ENCODE results near the gene GRPR. TPM values are rescaled to one million over a fixed set of nuclear protein-coding genes. Genes with fewer than 3 reads are reported as not detected.
"Not testable (repeated sequence)": the region's sequence is repeated elsewhere in the genome, so short reads cannot be mapped to it uniquely, and the experiment has no call there.

Gene GRPR
- total RNA-seq, 1 donor from 2014 or later = 0.39 TPM

- DNase-seq = no peak
Observed at GRCh38 chrX:16137416-16138107, 14.2 kb downstream of the GRPR start.

GRCh38 chrX:16138108-16138427 lies 14.7 kb downstream of the GRPR start:
- no peak for DNase-seq

GRCh38 chrX:16140448-16140847 lies 17.1 kb downstream of the GRPR start:
- no peak for DNase-seq

GRCh38 chrX:16140983-16141382 lies 17.6 kb downstream of the GRPR start:
- DNase-seq = no peak

GRCh38 chrX:16141422-16142245 lies 18.3 kb downstream of the GRPR start:
- DNase-seq = no peak

- DNase-seq = no peak
Observed at GRCh38 chrX:16142246-16142558, 18.8 kb downstream of the GRPR start.

GRCh38 chrX:16143968-16144367 lies 20.6 kb downstream of the GRPR start:
- DNase-seq = no peak

GRCh38 chrX:16144420-16144819 lies 21.1 kb downstream of the GRPR start:
- DNase-seq = no peak

- DNase-seq = not testable (repeated sequence)
Observed at GRCh38 chrX:16145093-16145492, 21.7 kb downstream of the GRPR start.

GRCh38 chrX:16145656-16146055 lies 22.3 kb downstream of the GRPR start:
- DNase-seq = no peak

- DNase-seq = no peak
Observed at GRCh38 chrX:16148896-16149295, 25.5 kb downstream of the GRPR start.

- DNase-seq = no peak
Observed at GRCh38 chrX:16155581-16156096, 32.3 kb downstream of the GRPR start.

GRCh38 chrX:16156692-16157331 lies 33.4 kb downstream of the GRPR start:
- no peak for DNase-seq

- DNase-seq = no peak
Observed at GRCh38 chrX:16160729-16161128, 37.4 kb downstream of the GRPR start.

- DNase-seq = not testable (repeated sequence)
Observed at GRCh38 chrX:16161173-16161572, 37.8 kb downstream of the GRPR start.

- DNase-seq = no peak
Observed at GRCh38 chrX:16162391-16162790, 39.0 kb downstream of the GRPR start.

- DNase-seq = no peak
Observed at GRCh38 chrX:16164748-16165147, 41.4 kb downstream of the GRPR start.

- no peak for DNase-seq
Observed at GRCh38 chrX:16167181-16167580, 43.8 kb downstream of the GRPR start, which contains the start of gene MAGEB17. TSS of gene MAGEB17 (plus strand) at chrX:16167481. CDS start at chrX:16170383, 2,902 bp downstream.

- DNase-seq = no peak
Observed at GRCh38 chrX:16171039-16171438, 47.7 kb downstream of the GRPR start.

GRCh38 chrX:16171944-16172343 lies 48.6 kb downstream of the GRPR start:
- DNase-seq = no peak

GRCh38 chrX:16172391-16172790 lies 49.0 kb downstream of the GRPR start:
- no peak for DNase-seq

- no peak for DNase-seq
Observed at GRCh38 chrX:16175329-16176061, 52.1 kb downstream of the GRPR start.

- DNase-seq = no peak
Observed at GRCh38 chrX:16177260-16177659, 53.9 kb downstream of the GRPR start.

Measured in skin of body (tissue), 2 donors.